H1 (cell line): Measurements from ENCODE around the gene VN1R4. TPM values are rescaled to one million over a fixed set of nuclear protein-coding genes. Genes with fewer than 3 reads are reported as not detected.

Experiments
- CTCF ChIA-PET: fragments of 300-600 bp; sonication (Branson Sonifier 250); formaldehyde crosslinking; loops from one replicate; lab custom pipeline; 2021; ENCODE audit not compliant: partially characterized antibody; lab: Charles Lee
- POLR2A ChIA-PET: fragments of 300-600 bp; sonication (Branson Sonifier 250); formaldehyde crosslinking; loops from one replicate; lab custom pipeline; 2021; ENCODE audit warnings: inconsistent platforms; ENCODE audit not compliant: partially characterized antibody; lab: Charles Lee
- DNase-seq, 2 experiments: peaks; one replicate each; pipeline versions ENCODE4 v3.0.0 to v3.0.0-alpha.2; 2010 to 2022; ENCODE audit warnings: low spot score in 2 of 2, low read depth in 1 of 2, mixed read lengths in 1 of 2
- FAIRE-seq: peaks from 2 replicates; lab custom pipeline; 2011; peaks lifted over from hg19 to GRCh38; lab: Jason Lieb, UNC
- H2AFZ ChIP-seq: 2 replicates; pipeline ENCODE4 v1.8.1; 2012; ENCODE audit warnings: low read length, inconsistent platforms
- H2AK5ac ChIP-seq: 2 replicates; pipeline ENCODE4 v1.6.1; 2013; ENCODE audit warnings: low read depth, low read length
- H2BK120ac ChIP-seq: replicated peaks from 2 replicates; pipeline ENCODE3; 2013; ENCODE audit warnings: low read depth, low read length, inconsistent platforms
- H2BK12ac ChIP-seq: 2 replicates; pipeline ENCODE4 v1.6.1; 2013; ENCODE audit warnings: low read depth, low read length
- H2BK15ac ChIP-seq: 2 replicates; pipeline ENCODE4 v1.6.1; 2013; ENCODE audit warnings: low read length
- H2BK20ac ChIP-seq: 2 replicates; pipeline ENCODE4 v1.6.1; 2013; ENCODE audit warnings: low read length
- H2BK5ac ChIP-seq: 2 replicates; pipeline ENCODE4 v1.6.1; 2013; ENCODE audit warnings: low read depth, low read length
- H3K14ac ChIP-seq: 2 replicates; pipeline ENCODE4 v1.6.1; 2013; ENCODE audit warnings: inconsistent platforms; ENCODE audit not compliant: insufficient read length
- H3K18ac ChIP-seq: 2 replicates; pipeline ENCODE4 v1.6.1; 2013; ENCODE audit warnings: low read length; ENCODE audit errors: extremely low read depth
- H3K23ac ChIP-seq: 2 replicates; pipeline ENCODE4 v1.6.1; 2013; ENCODE audit warnings: inconsistent platforms; ENCODE audit not compliant: insufficient read length
- H3K23me2 ChIP-seq: 2 replicates; pipeline ENCODE4 v1.6.1; 2013; ENCODE audit warnings: low read depth, low read length
- H3K27ac ChIP-seq: 2 replicates; pipeline ENCODE4 v1.6.1; 2011; ENCODE audit warnings: low read depth, low read length, inconsistent platforms
- H3K27me3 ChIP-seq, 4 experiments: replicated peaks in 1 of 4; 1 replicate in 1 of 4; 2 replicates in 3 of 4; pipeline versions ENCODE4 v1.6.1 to v1.8.1; 2011 to 2013; ENCODE audit warnings: low read length in 3 of 4, mild to moderate bottlenecking in 3 of 4, inconsistent platforms in 2 of 4, mixed read lengths in 2 of 4, moderate library complexity in 1 of 4; ENCODE audit not compliant: control insufficient read depth in 3 of 4, insufficient read depth in 3 of 4; ENCODE audit errors: extremely low read depth in 1 of 4
- H3K36me3 ChIP-seq, 4 experiments: 2 replicates each; pipeline versions ENCODE4 v1.6.1 to v1.8.1; 2011 to 2013; ENCODE audit warnings: mild to moderate bottlenecking in 4 of 4, low read length in 3 of 4, moderate library complexity in 2 of 4, control low read depth in 1 of 4, inconsistent platforms in 1 of 4; ENCODE audit not compliant: insufficient read depth in 4 of 4, control insufficient read depth in 2 of 4
- H3K4ac ChIP-seq: replicated peaks from 2 replicates; pipeline ENCODE3; 2013; ENCODE audit warnings: low read length, low read depth, mixed read lengths, inconsistent platforms; ENCODE audit not compliant: insufficient read length
- H3K4me1 ChIP-seq, 4 experiments: replicated peaks in 1 of 4; 1 replicate in 1 of 4; 2 replicates in 3 of 4; pipeline versions ENCODE4 v1.6.1 to v1.8.1; 2011 to 2013; ENCODE audit warnings: low read length in 3 of 4, inconsistent platforms in 2 of 4, mixed read lengths in 1 of 4; ENCODE audit not compliant: insufficient read depth in 4 of 4, control insufficient read depth in 3 of 4
- H3K4me2 ChIP-seq, 2 experiments: 2 replicates each; pipeline versions ENCODE4 v1.6.1 to v1.8.1; 2011 to 2013; ENCODE audit warnings: low read depth in 2 of 2, low read length in 2 of 2, control low read depth in 1 of 2, inconsistent platforms in 1 of 2, mild to moderate bottlenecking in 1 of 2; ENCODE audit not compliant: insufficient read depth in 1 of 2
- H3K4me3 ChIP-seq, 4 experiments: fragments of 200-600, 300-600 bp in 1 of 4; sonication (generic), shearing (Covaris generic), sonication (Bioruptor Twin) in 1 of 4; 2 replicates each; pipeline versions ENCODE4 v1.5.1 to v1.8.1; 2011 to 2016; ENCODE audit warnings: low read length in 4 of 4, low read depth in 3 of 4, control low read depth in 2 of 4, inconsistent platforms in 2 of 4, mild to moderate bottlenecking in 2 of 4, mixed read lengths in 1 of 4, moderate library complexity in 1 of 4; ENCODE audit not compliant: insufficient read depth in 2 of 4; ENCODE audit errors: extremely low read depth in 1 of 4
- H3K56ac ChIP-seq: replicated peaks from 2 replicates; pipeline ENCODE3; 2013; ENCODE audit warnings: low read depth, mild to moderate bottlenecking, mixed read lengths, low read length, inconsistent platforms; ENCODE audit not compliant: insufficient read length
- H3K79me1 ChIP-seq: 2 replicates; pipeline ENCODE4 v1.6.1; 2013; ENCODE audit warnings: low read depth, low read length, control low read depth
- H3K79me2 ChIP-seq, 2 experiments: 2 replicates each; pipeline versions ENCODE4 v1.6.1 to v1.8.1; 2012 to 2013; ENCODE audit warnings: low read length in 2 of 2, mild to moderate bottlenecking in 2 of 2, inconsistent platforms in 1 of 2; ENCODE audit not compliant: insufficient read depth in 2 of 2, control insufficient read depth in 1 of 2
- H3K9ac ChIP-seq, 4 experiments: replicated peaks in 1 of 4; 1 replicate in 1 of 4; 2 replicates in 3 of 4; pipeline versions ENCODE4 v1.6.1 to v1.8.1; 2011 to 2013; ENCODE audit warnings: low read depth in 3 of 4, low read length in 3 of 4, control low read depth in 2 of 4, mild to moderate bottlenecking in 2 of 4, moderate library complexity in 2 of 4, inconsistent platforms in 1 of 4; ENCODE audit errors: extremely low read depth in 1 of 4
- H3K9me3 ChIP-seq, 2 experiments: 2 replicates each; pipeline versions ENCODE4 v1.6.1 to v1.8.1; 2012 to 2013; ENCODE audit warnings: mild to moderate bottlenecking in 2 of 2, moderate library complexity in 2 of 2, control low read depth in 1 of 2, inconsistent platforms in 1 of 2, low read depth in 1 of 2, low read length in 1 of 2, mixed read lengths in 1 of 2; ENCODE audit not compliant: insufficient read depth in 2 of 2
- H4K20me1 ChIP-seq, 2 experiments: replicated peaks in 1 of 2; 2 replicates each; pipeline versions ENCODE3 to v1.8.1; 2011 to 2013; ENCODE audit warnings: inconsistent platforms in 2 of 2, low read length in 2 of 2, mild to moderate bottlenecking in 1 of 2; ENCODE audit not compliant: insufficient read depth in 2 of 2, control insufficient read depth in 1 of 2
- H4K5ac ChIP-seq: 2 replicates; pipeline ENCODE4 v1.6.1; 2013; ENCODE audit warnings: low read length, low read depth, mixed read lengths, inconsistent platforms; ENCODE audit not compliant: insufficient read length
- H4K8ac ChIP-seq: 2 replicates; pipeline ENCODE4 v1.8.0; 2013; ENCODE audit warnings: mild to moderate bottlenecking, moderate library complexity, low read length, inconsistent platforms; ENCODE audit not compliant: insufficient read depth; ENCODE audit errors: extremely low read depth
- H4K91ac ChIP-seq: replicated peaks from 2 replicates; pipeline ENCODE3; 2013; ENCODE audit warnings: low read length, mixed read lengths, inconsistent platforms; ENCODE audit not compliant: insufficient read length
- BACH1 ChIP-seq: IDR thresholded peaks from 2 replicates; pipeline ENCODE4 v1.6.1; 2012; ENCODE audit warnings: low read length, improper control_type of control experiment
- CBX5 ChIP-seq: fragments of 300-800, 300-1000 bp; sonication (generic); IDR thresholded peaks from 2 replicates; pipeline ENCODE4 v1.7.1; 2016; ENCODE audit warnings: antibody characterized with exemption, low read length, low read depth
- FOSL1 ChIP-seq: IDR thresholded peaks from 2 replicates; pipeline ENCODE4 v1.6.1; 2011; ENCODE audit warnings: mild to moderate bottlenecking, low read depth, low read length, moderate library complexity; ENCODE audit not compliant: insufficient read depth
- KDM1A ChIP-seq: fragments of 200-600, 300-600 bp; sonication (generic); IDR thresholded peaks from 2 replicates; pipeline ENCODE4 v1.7.1; 2016; ENCODE audit warnings: mild to moderate bottlenecking, low read length, borderline replicate concordance
- KDM5A ChIP-seq: fragments of 200-600 bp; IDR thresholded peaks from 2 replicates; pipeline ENCODE4 v1.7.1; 2012; ENCODE audit warnings: mild to moderate bottlenecking, low read length, inconsistent platforms, mixed read lengths
- RAD21 ChIP-seq, 2 experiments: IDR thresholded peaks in 1 of 2; conservative IDR thresholded peaks in 1 of 2; 2 replicates each; pipeline ENCODE4 v1.6.1; 2011; ENCODE audit warnings: low read depth in 2 of 2, low read length in 2 of 2, improper control_type of control experiment in 1 of 2, inconsistent platforms in 1 of 2, mild to moderate bottlenecking in 1 of 2, moderate library complexity in 1 of 2
- SIRT6 ChIP-seq: IDR thresholded peaks from one replicate; pipeline ENCODE4 v1.7.1; 2012; ENCODE audit warnings: low read length, inconsistent platforms
- SP1 ChIP-seq: IDR thresholded peaks from 2 replicates; pipeline ENCODE4 v1.6.1; 2011; ENCODE audit warnings: low read depth, low read length
- WGBS, 2 experiments: shearing (Covaris generic) in 1 of 2; methylation state at CpG; one replicate each; pipeline versions ENCODE4 v1.1.6 to v1.1.7; 2013 to 2015; ENCODE audit warnings: low lambda C conversion rate in 2 of 2, mixed read lengths in 2 of 2, inconsistent platforms in 1 of 2, low coverage in 1 of 2, missing lambda C conversion rate in 1 of 2; ENCODE audit not compliant: insufficient replicate concordance in 2 of 2, insufficient coverage in 1 of 2, insufficient read length in 1 of 2; ENCODE audit errors: extremely low coverage in 1 of 2, missing lambda C conversion rate in 1 of 2; 5-methylcytosine and 5-hydroxymethylcytosine counted together
- polyA plus RNA-seq, 7 experiments: library from polyadenylated mRNA; depleted of rRNA in 3 of 7; stranded (reverse) in 5 of 7; unstranded in 2 of 7; fragments of >200 nt in 5 of 7; fragments of 200-250 nt in 2 of 7; gene quantifications; 1 replicate in 5 of 7; 2 replicates in 1 of 7; 4 replicates in 1 of 7; pipeline versions ENCODE4 v1.2.1 to v1.2.3, GENCODE V29; 2011 to 2013; ENCODE audit warnings: missing spikeins in 2 of 7, mixed read lengths in 2 of 7
- total RNA-seq: library from RNA; stranded (reverse); fragmentation: NEBNext Ultra II Directional; extraction: Animal tissue kit (Norgen Biotek cat#: 25700); gene quantifications from 2 replicates; pipeline ENCODE4 v1.2.1, GENCODE V29; 2021
- TF ChIP-seq, protein P1 (sequence below): IDR thresholded peaks from 2 replicates; pipeline ENCODE4 v1.6.1; 2012; ENCODE audit warnings: inconsistent platforms
- TF ChIP-seq, protein P2 (sequence below): IDR thresholded peaks from 2 replicates; pipeline ENCODE4 v1.6.1; 2012; ENCODE audit warnings: inconsistent platforms

Gene VN1R4
- total and polyA plus RNA-seq, 2 of the 8 experiments (the other 6 are each of a cell fraction or from before 2014, with no cell fraction given), result not detected

DNA sequence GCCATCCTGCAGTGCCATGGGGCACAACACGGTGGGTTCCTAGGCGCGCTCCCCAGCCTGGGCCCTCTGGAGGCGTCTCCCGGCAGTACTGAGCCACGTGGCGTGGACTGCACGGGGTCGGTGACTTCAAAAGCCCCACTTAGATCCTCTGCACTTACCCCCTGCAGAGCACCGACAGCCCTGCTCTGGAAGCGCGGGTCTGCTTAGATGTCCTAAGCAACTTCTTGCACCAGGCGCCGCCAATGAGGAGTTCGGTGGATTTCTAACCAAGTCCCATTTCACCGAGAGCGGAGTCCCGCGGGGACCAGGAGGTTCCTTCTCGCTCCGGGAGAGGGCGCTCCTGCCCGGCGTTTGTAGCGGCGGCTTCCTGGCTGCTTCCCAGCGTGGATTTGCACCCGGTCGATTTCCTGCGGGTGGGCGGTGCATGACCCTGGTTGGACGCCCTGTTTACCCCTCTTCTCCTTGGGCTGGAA, 40.9 kb upstream of the VN1R4 start:
- Histone ChIP-seq H3K9ac (no peak overlapping the region), H3K27ac (no peak overlapping the region), H4K8ac (peak overlapping the region; percentile 28), H2AFZ (peak overlapping the region; percentile 31; the same call in 1 of the 2 replicates), H3K79me1 (no peaks in the 10 kb centered on the region), H2BK120ac (no peak overlapping the region), H4K5ac (no peak overlapping the region), H4K91ac (no peak overlapping the region), H3K4ac (no peak overlapping the region), H3K4me1 (no peaks in the 10 kb centered on the region), H3K18ac (no peak overlapping the region; the same call in 1 of the 2 replicates), H3K9me3 (no peaks in the 10 kb centered on the region), H3K79me2 (no peaks in the 10 kb centered on the region), H3K4me3 (peak overlapping the region; percentile 0 to 48 (median 20); a peak in 5 of 8 replicates), H3K23ac (no peak overlapping the region), H3K4me2 (peak overlapping the region; percentile 31 to 60), H3K56ac (no peak overlapping the region), H3K27me3 (no peaks in the 10 kb centered on the region; a peak in 1 of 7 replicates), H2BK5ac (no peak overlapping the region), H2AK5ac (no peak overlapping the region), H2BK15ac (no peak overlapping the region), H3K14ac (no peak overlapping the region), H2BK20ac (no peak overlapping the region), H2BK12ac (no peak overlapping the region; the same call in 1 of the 2 replicates), H3K36me3 (no peaks in the 10 kb centered on the region), H4K20me1 (no peaks in the 10 kb centered on the region), H3K23me2 (peaks cover 2% of the 10 kb centered on the region; the same call in 1 of the 2 replicates)
- POLR2A ChIA-PET, result interaction anchor here (0.6 kb wide), 1 partner anchor 521 kb away, joined by 3 read pairs; no protein-coding TSS in a partner anchor
- WGBS, 2 experiments, result 14% methylated on average over 32 of the region's 32 CpGs; no CpG with 5 or more reads in 1 of the 2 experiments
- DNase-seq (peak; percentile 56 to 94), FAIRE-seq (no peak)
- CTCF ChIA-PET, result interaction anchor here (0.6 to 2.4 kb wide), 10 partner anchors 10 to 61 kb away, joined by 3 to 12 read pairs (median 4); partner anchors contain the start of gene ZNF845
- TF ChIP-seq, protein P1, sequence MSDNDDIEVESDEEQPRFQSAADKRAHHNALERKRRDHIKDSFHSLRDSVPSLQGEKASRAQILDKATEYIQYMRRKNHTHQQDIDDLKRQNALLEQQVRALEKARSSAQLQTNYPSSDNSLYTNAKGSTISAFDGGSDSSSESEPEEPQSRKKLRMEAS, result peak; percentile 77
- TF ChIP-seq SIRT6 (no peak), KDM1A (peak; percentile 59; the same call in 1 of the 2 replicates), CBX5 (no peak), FOSL1 (no peak), SP1 (peak; percentile 45; the same call in 1 of the 2 replicates), KDM5A (no peak), BACH1 (peak; percentile 91), RAD21 (IDR thresholded peaks at IDR 0.05 in 1 of 2, conservative IDR thresholded peaks at IDR 0.05 in 1 of 2; ENCODE audit: low read depth in 2 of 2, low read length in 2 of 2) (peak; percentile 80 to 89)
- TF ChIP-seq, protein P2, sequence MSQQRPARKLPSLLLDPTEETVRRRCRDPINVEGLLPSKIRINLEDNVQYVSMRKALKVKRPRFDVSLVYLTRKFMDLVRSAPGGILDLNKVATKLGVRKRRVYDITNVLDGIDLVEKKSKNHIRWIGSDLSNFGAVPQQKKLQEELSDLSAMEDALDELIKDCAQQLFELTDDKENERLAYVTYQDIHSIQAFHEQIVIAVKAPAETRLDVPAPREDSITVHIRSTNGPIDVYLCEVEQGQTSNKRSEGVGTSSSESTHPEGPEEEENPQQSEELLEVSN, result peak; percentile 63; the same call in 1 of the 2 replicates
